ENCODE results near the gene LCAT. TPM values are rescaled to one million over a fixed set of nuclear protein-coding genes. Genes with fewer than 3 reads are reported as not detected.

The LCAT gene
- total RNA-seq, 1 donor from 2014 or later: 73.8 TPM

GRCh38 chr16:67953641-67954375, 9.9 kb upstream of the LCAT start:
- TF ChIP-seq CTCF (IDR thresholded peaks at IDR 0.05; ENCODE audit: unreplicated experiment): no peak
- no peak overlapping the region for H3K27ac Mint-ChIP-seq
- H3K4me1 Mint-ChIP-seq: no peaks in the 10 kb centered on the region
- H3K27me3 Mint-ChIP-seq (ENCODE audit: low read depth): no peaks in the 10 kb centered on the region
- peaks cover 27% of the 10 kb centered on the region for H3K36me3 Mint-ChIP-seq
- H3K9me3 Mint-ChIP-seq: no peaks in the 10 kb centered on the region
- no peak for DNase-seq (ENCODE audit: low spot score in 2 of 2, unreplicated experiment in 2 of 2)
- no peak overlapping the region for H3K4me3 Mint-ChIP-seq

- no peak for DNase-seq (ENCODE audit: low spot score in 2 of 2, unreplicated experiment in 2 of 2)
- Mint-ChIP-seq H3K4me3 (no peak overlapping the region), H3K27ac (no peak overlapping the region), H3K4me1 (no peaks in the 10 kb centered on the region), H3K36me3 (peaks cover 20% of the 10 kb centered on the region), H3K27me3 (ENCODE audit: low read depth) (no peaks in the 10 kb centered on the region), H3K9me3 (no peaks in the 10 kb centered on the region)
- no peak for TF ChIP-seq CTCF (IDR thresholded peaks at IDR 0.05; ENCODE audit: unreplicated experiment)
These were observed 7.6 kb upstream of the LCAT start for GRCh38 chr16:67951485-67951884.

- Mint-ChIP-seq H3K27ac (no peak overlapping the region), H3K36me3 (peaks cover 24% of the 10 kb centered on the region), H3K4me3 (no peak overlapping the region), H3K9me3 (no peaks in the 10 kb centered on the region), H3K27me3 (ENCODE audit: low read depth) (no peaks in the 10 kb centered on the region), H3K4me1 (no peaks in the 10 kb centered on the region)
- no peak for TF ChIP-seq CTCF (IDR thresholded peaks at IDR 0.05; ENCODE audit: unreplicated experiment)
- no peak for DNase-seq (ENCODE audit: low spot score in 2 of 2, unreplicated experiment in 2 of 2)
These were observed 6.5 kb upstream of the LCAT start for GRCh38 chr16:67950335-67950843.

GRCh38 chr16:67949645-67950044, 5.7 kb upstream of the LCAT start:
- H3K27me3 Mint-ChIP-seq (ENCODE audit: low read depth): no peaks in the 10 kb centered on the region
- H3K4me1 Mint-ChIP-seq: no peaks in the 10 kb centered on the region
- peaks cover 19% of the 10 kb centered on the region for H3K36me3 Mint-ChIP-seq
- no peak for DNase-seq (ENCODE audit: low spot score in 2 of 2, unreplicated experiment in 2 of 2)
- no peaks in the 10 kb centered on the region for H3K9me3 Mint-ChIP-seq
- H3K27ac Mint-ChIP-seq: no peak overlapping the region
- no peak overlapping the region for H3K4me3 Mint-ChIP-seq
- no peak for TF ChIP-seq CTCF (IDR thresholded peaks at IDR 0.05; ENCODE audit: unreplicated experiment)

- no peaks in the 10 kb centered on the region for H3K27me3 Mint-ChIP-seq (ENCODE audit: low read depth)
- H3K9me3 Mint-ChIP-seq: no peaks in the 10 kb centered on the region
- no peak overlapping the region for H3K27ac Mint-ChIP-seq
- no peak for DNase-seq (ENCODE audit: low spot score in 2 of 2, unreplicated experiment in 2 of 2)
- no peak for TF ChIP-seq CTCF (IDR thresholded peaks at IDR 0.05; ENCODE audit: unreplicated experiment)
- H3K4me1 Mint-ChIP-seq: no peaks in the 10 kb centered on the region
- H3K4me3 Mint-ChIP-seq: no peak overlapping the region
- H3K36me3 Mint-ChIP-seq: peaks cover 14% of the 10 kb centered on the region
These were observed 4.1 kb upstream of the LCAT start for GRCh38 chr16:67948015-67948414.

Data from mesothelial cell of epicardium (in vitro differentiated cells).